GM12878 (cell line): ENCODE results near the gene PRPF6. TPM values are rescaled to one million over a fixed set of nuclear protein-coding genes. Genes with fewer than 3 reads are reported as not detected.

Experiments used
- ATAC-seq: fragments of 200-7000 bp; cut with Tn5 transposase; 3 replicates; pipeline ENCODE4 v1.9.1; 2020; ENCODE audit warnings: mild to moderate bottlenecking, moderate library complexity
- BruUV-seq: library from RNA; stranded (reverse); fragments of 400-500 nt; replicated peaks from 2 replicates; lab custom pipeline; 2021; lab: Mats Ljungman, UMichigan
- CTCF ChIA-PET: fragments of 300-600 bp; sonication (Branson Sonifier 250); formaldehyde crosslinking; extraction: SDS; loops from one replicate; lab custom pipeline; 2021; ENCODE audit warnings: inconsistent platforms; lab: Yijun Ruan, JAX
- POLR2A ChIA-PET: fragments of 350-600 bp; formaldehyde crosslinking; extraction: SDS; loops from one replicate; lab custom pipeline; 2021; ENCODE audit warnings: inconsistent platforms; lab: Charles Lee
- RAD21 ChIA-PET: fragments of 300-600 bp; sonication (Branson Sonifier 250); formaldehyde crosslinking; loops from one replicate; lab custom pipeline; 2023; ENCODE audit warnings: antibody characterized with exemption; ENCODE audit not compliant: unreplicated experiment; lab: Charles Lee
- SMC1A ChIA-PET: fragments of 300-600 bp; sonication (Branson Sonifier 250); formaldehyde crosslinking; loops from one replicate; lab custom pipeline; 2023; ENCODE audit not compliant: unreplicated experiment, uncharacterized antibody; lab: Charles Lee
- DNase-seq: peaks from one replicate; pipeline ENCODE4 v3.0.0-alpha.2; 2011; ENCODE audit warnings: low read depth, low spot score
- FAIRE-seq: peaks from 3 replicates; lab custom pipeline; 2011; peaks lifted over from hg19 to GRCh38; lab: Jason Lieb, UNC
- H2AFZ ChIP-seq: 2 replicates; pipeline ENCODE4 v1.6.0; 2011; ENCODE audit warnings: low read depth, low read length, control low read depth; ENCODE audit not compliant: control insufficient read depth
- H3K27ac ChIP-seq: 2 replicates; pipeline ENCODE4 v1.5.1; 2011; ENCODE audit warnings: control low read depth; ENCODE audit not compliant: control insufficient read depth, insufficient read depth
- H3K27me3 ChIP-seq, 2 experiments: replicated peaks in 1 of 2; 2 replicates each; pipeline versions ENCODE4 v1.6.0 to v1.6.1; 2011; ENCODE audit warnings: low read length in 1 of 2; ENCODE audit not compliant: control insufficient read depth in 2 of 2, insufficient read depth in 2 of 2
- H3K36me3 ChIP-seq, 2 experiments: 2 replicates each; pipeline ENCODE4 v1.5.1; 2011; ENCODE audit warnings: low read length in 1 of 2; ENCODE audit not compliant: control insufficient read depth in 2 of 2, insufficient read depth in 2 of 2
- H3K4me1 ChIP-seq: 2 replicates; pipeline ENCODE4 v1.6.1; 2011; ENCODE audit warnings: mild to moderate bottlenecking, low read length, moderate library complexity, mixed read lengths; ENCODE audit not compliant: control insufficient read depth, insufficient read depth
- H3K4me2 ChIP-seq: 2 replicates; pipeline ENCODE4 v1.6.0; 2011; ENCODE audit warnings: control low read depth; ENCODE audit not compliant: control insufficient read depth, insufficient read depth
- H3K4me3 ChIP-seq: fragments of 200-600 bp; sonication (generic); 2 replicates; pipeline ENCODE4 v1.5.1; 2016
- H3K79me2 ChIP-seq: 2 replicates; pipeline ENCODE4 v1.6.0; 2011; ENCODE audit warnings: low read length; ENCODE audit not compliant: control insufficient read depth, insufficient read depth
- H3K9ac ChIP-seq: 2 replicates; pipeline ENCODE4 v1.8.0; 2011; ENCODE audit warnings: low read length, control low read depth, mixed read lengths; ENCODE audit not compliant: control insufficient read depth, insufficient read depth
- H3K9me3 ChIP-seq: replicated peaks from 3 replicates; pipeline ENCODE4 v1.5.1; 2011; ENCODE audit warnings: mild to moderate bottlenecking, low read length; ENCODE audit not compliant: control insufficient read depth, insufficient read depth
- H4K20me1 ChIP-seq: 2 replicates; pipeline ENCODE4 v1.6.0; 2011; ENCODE audit not compliant: control insufficient read depth, insufficient read depth
- ASH2L ChIP-seq: fragments of 300-600, 200-600 bp; sonication (generic); IDR thresholded peaks from 2 replicates; pipeline ENCODE4 v1.6.1; 2017; ENCODE audit warnings: low read depth, mild to moderate bottlenecking, borderline replicate concordance
- ATF2 ChIP-seq: IDR thresholded peaks from 2 replicates; pipeline ENCODE4 v1.6.1; 2012; ENCODE audit warnings: low read length, inconsistent platforms
- BACH1 ChIP-seq: fragments of 450-650 bp; IDR thresholded peaks from 2 replicates; pipeline ENCODE4 v1.6.1; 2017; ENCODE audit warnings: mild to moderate bottlenecking, borderline replicate concordance
- BHLHE40 ChIP-seq, 2 experiments: fragments of 450-650 bp in 1 of 2; IDR thresholded peaks; 2 replicates each; pipeline ENCODE4 v1.6.1; 2011 to 2017; ENCODE audit warnings: low read depth in 2 of 2, borderline replicate concordance in 1 of 2, improper control_type of control experiment in 1 of 2, low read length in 1 of 2, mild to moderate bottlenecking in 1 of 2
- CEBPB ChIP-seq, 2 experiments: fragments of 150-350 bp in 1 of 2; IDR thresholded peaks; 2 replicates each; pipeline ENCODE4 v1.6.1; 2012 to 2014; ENCODE audit warnings: low read depth in 2 of 2, low read length in 2 of 2, borderline replicate concordance in 1 of 2, inconsistent platforms in 1 of 2
- IRF3 ChIP-seq: fragments of 450-650 bp; IDR thresholded peaks from 2 replicates; pipeline ENCODE4 v1.6.1; 2014; ENCODE audit warnings: mild to moderate bottlenecking
- KDM1A ChIP-seq: fragments of 200-600 bp; sonication (generic); IDR thresholded peaks from 2 replicates; pipeline ENCODE4 v1.6.1; 2016; ENCODE audit warnings: borderline replicate concordance
- NFXL1 ChIP-seq: fragments of 450-650 bp; IDR thresholded peaks from 2 replicates; pipeline ENCODE4 v1.6.1; 2017; ENCODE audit warnings: antibody characterized with exemption, mild to moderate bottlenecking, borderline replicate concordance
- NR2F1 ChIP-seq: fragments of 450-650 bp; conservative IDR thresholded peaks from 2 replicates; pipeline ENCODE4 v1.6.1; 2017; ENCODE audit warnings: mild to moderate bottlenecking
- PBX3 ChIP-seq: IDR thresholded peaks from 2 replicates; pipeline ENCODE4 v1.6.1; 2011; ENCODE audit warnings: mild to moderate bottlenecking, low read depth, low read length, moderate library complexity; ENCODE audit not compliant: insufficient replicate concordance
- PML ChIP-seq: IDR thresholded peaks from 2 replicates; pipeline ENCODE4 v1.6.1; 2012; ENCODE audit warnings: low read length, inconsistent platforms
- POLR2AphosphoS5 ChIP-seq: IDR thresholded peaks from 2 replicates; pipeline ENCODE4 v1.6.1; 2011; ENCODE audit warnings: mild to moderate bottlenecking, low read length, inconsistent platforms
- RAD21 ChIP-seq: IDR thresholded peaks from 2 replicates; pipeline ENCODE4 v1.6.1; 2011; ENCODE audit warnings: mild to moderate bottlenecking, low read depth, low read length, moderate library complexity; ENCODE audit not compliant: insufficient read depth
- SMARCA5 ChIP-seq: fragments of 450-650 bp; IDR thresholded peaks from 2 replicates; pipeline ENCODE4 v1.6.1; 2017; ENCODE audit warnings: mild to moderate bottlenecking
- TBL1XR1 ChIP-seq: IDR thresholded peaks from 2 replicates; pipeline ENCODE4 v1.6.1; 2012; ENCODE audit warnings: low read depth, low read length, improper control_type of control experiment
- WGBS: methylation state at CpG from one replicate; pipeline ENCODE4 v1.1.6; 2016; ENCODE audit warnings: low lambda C conversion rate; ENCODE audit not compliant: insufficient replicate concordance, insufficient coverage; ENCODE audit errors: missing lambda C conversion rate; 5-methylcytosine and 5-hydroxymethylcytosine counted together
- in situ Hi-C: fragments of 300-500 bp; cut with MboI; formaldehyde crosslinking; loops from 9 replicates; pipeline ENCODE4 v1.14.3; 2018; ENCODE audit warnings: mixed read lengths
- intact Hi-C: fragments of 100-400 bp; cut with micrococcal nuclease; formaldehyde crosslinking; loops from one replicate; pipeline ENCODE4 v1.14.2; 2022; ENCODE audit not compliant: unreplicated experiment
- polyA plus RNA-seq, 11 experiments: library from polyadenylated mRNA; depleted of rRNA in 4 of 11; unstranded in 6 of 11; stranded (reverse) in 5 of 11; fragments of >200 nt; fragmentation: Nextera tagmentation in 4 of 11; fragmentation: Illumina TruSeq in 1 of 11; extraction: Ambion mirVana in 4 of 11; extraction: Trizol in 1 of 11; gene quantifications; 1 replicate in 1 of 11; 2 replicates in 10 of 11; pipeline versions ENCODE4 v1.2.1 to v1.2.3, GENCODE V29; 2011 to 2016; ENCODE audit warnings: inconsistent platforms in 2 of 11, missing spikeins in 2 of 11, low read depth in 1 of 11
- total RNA-seq, 4 experiments: library from RNA; depleted of rRNA in 3 of 4; stranded (reverse); fragments of >200 nt in 3 of 4; fragmentation: Illumina TruSeq in 1 of 4; extraction: Trizol in 1 of 4; gene quantifications; 2 replicates each; pipeline versions ENCODE4 v1.2.1 to v1.2.3, GENCODE V29; 2013 to 2021

PRPF6 gene
- total and polyA plus RNA-seq, 10 of the 15 experiments (the other 5 are each of a cell fraction or from before 2014, with no cell fraction given) = 5.0 to 102 (median 71.3) TPM

GRCh38 chr20:64055893-64056638 is 75.1 kb downstream of the PRPF6 start (continued):
- TF ChIP-seq ATF2 = no peak
- no peak for TF ChIP-seq POLR2AphosphoS5
- no peak for TF ChIP-seq NFXL1
- no peak for TF ChIP-seq RAD21
- TF ChIP-seq IRF3 = no peak
- peak; percentile 99 for TF ChIP-seq SMARCA5

GRCh38 chr20:64056639-64056888 is 75.6 kb downstream of the PRPF6 start:
- Histone ChIP-seq H3K27me3 (no peaks in the 10 kb centered on the region; a peak in 1 of 4 replicates), H3K79me2 (no peaks in the 10 kb centered on the region; the same call in none of the 2 replicates), H3K4me3 (no peak overlapping the region), H3K9me3 (no peaks in the 10 kb centered on the region), H3K9ac (no peak overlapping the region), H2AFZ (no peak overlapping the region), H3K27ac (peak overlapping the region; percentile 50), H3K36me3 (no peaks in the 10 kb centered on the region), H4K20me1 (no peaks in the 10 kb centered on the region), H3K4me2 (peak overlapping the region; percentile 90; the same call in 1 of the 2 replicates), H3K4me1 (peaks cover 48% of the 10 kb centered on the region)
- BruUV-seq = no TSS peak
- FAIRE-seq (no peak), DNase-seq (no peak), ATAC-seq (no peak)
- SMC1A ChIA-PET = no interaction called here
- intact Hi-C loops = loop anchor here (2.0 to 10.0 kb wide), 4 partner anchors 18 to 192 kb away; partner anchors contain the start of genes ABHD16B, PRPF6, TPD52L2 and UCKL1
- RAD21 ChIA-PET = interaction anchor here (1.3 to 7.1 kb wide), 5 partner anchors 16 to 75 kb away, joined by 3 to 78 read pairs (median 7); partner anchors contain the start of gene PRPF6
- 65% methylated on average over 7 of the region's 7 CpGs for WGBS
- POLR2A ChIA-PET = interaction anchor here (0.6 to 2.6 kb wide), 5 partner anchors 17 to 77 kb away, joined by 3 to 28 read pairs (median 4); no protein-coding TSS in a partner anchor
- in situ Hi-C loops = no loop called here
- CTCF ChIA-PET = interaction anchor here (0.9 to 9.2 kb wide), 6 partner anchors 10 to 192 kb away, joined by 3 to 108 read pairs (median 8); partner anchors contain the start of genes PRPF6, SAMD10 and TPD52L2
- TF ChIP-seq CEBPB (IDR thresholded peaks at IDR 0.05; ENCODE audit: borderline replicate concordance in 1 of 2, low read depth in 2 of 2, low read length in 2 of 2) (no peak), PML (no peak), BHLHE40 (IDR thresholded peaks at IDR 0.05; ENCODE audit: borderline replicate concordance in 1 of 2, low read depth in 2 of 2, low read length in 1 of 2) (no peak), NR2F1 (no peak; the same call in 1 of the 2 replicates), TBL1XR1 (no peak), KDM1A (no peak), PBX3 (no peak), ASH2L (no peak), BACH1 (no peak)
